Uterus (tissue), 4 donors: ENCODE measurements around the gene SHISA9. TPM values are rescaled to one million over a fixed set of nuclear protein-coding genes. Genes with fewer than 3 reads are reported as not detected.

ENCODE experiments used
- DNase-seq, 2 donors: peaks; one replicate each; pipeline ENCODE4 v3.0.0-alpha.2; 2019 to 2020
- H3K27ac ChIP-seq, 2 donors: fragments of 200-600 bp; sonication (generic); 1 replicate in 1 of 2; 2 replicates in 1 of 2; pipeline ENCODE4 v1.5.1; 2016 to 2018
- H3K27me3 ChIP-seq, 2 donors: fragments of 200-600 bp; sonication (generic); one replicate each; pipeline ENCODE4 v1.5.1; 2018 to 2019; ENCODE audit warnings: control low read depth in 1 of 2
- H3K36me3 ChIP-seq, 2 donors: fragments of 200-600 bp; sonication (generic); one replicate each; pipeline ENCODE4 v1.5.1; 2019; ENCODE audit warnings: control low read depth in 1 of 2
- H3K4me1 ChIP-seq, 2 donors: fragments of 200-600 bp; sonication (generic); one replicate each; pipeline ENCODE4 v1.5.1; 2018 to 2019; ENCODE audit warnings: control low read depth in 1 of 2
- H3K4me3 ChIP-seq, 2 donors: fragments of 200-600 bp; sonication (generic); 1 replicate in 1 of 2; 2 replicates in 1 of 2; pipeline ENCODE4 v1.5.1; 2018 to 2019; ENCODE audit warnings: mild to moderate bottlenecking in 1 of 2
- H3K9me3 ChIP-seq, 2 donors: fragments of 200-600 bp; sonication (generic); one replicate each; pipeline ENCODE4 v1.5.1; 2019; ENCODE audit warnings: control low read depth in 1 of 2
- POLR2A ChIP-seq, 2 donors: fragments of 450-650 bp; IDR thresholded peaks; one replicate each; pipeline ENCODE4 v1.6.1; 2016; ENCODE audit warnings: antibody characterized with exemption in 2 of 2, mild to moderate bottlenecking in 1 of 2, moderate library complexity in 1 of 2
- intact Hi-C: fragments of 100-400 bp; cut with DNase I; formaldehyde crosslinking; loops from one replicate; pipeline ENCODE4 v1.15.1; 2023; ENCODE audit warnings: low total_unique reads
- total RNA-seq, 4 donors: library from RNA; depleted of rRNA in 3 of 4; stranded (reverse); fragments of >200 nt in 3 of 4; gene quantifications; one replicate each; pipeline versions ENCODE4 v1.1.0 to v1.2.4, GENCODE V29; 2014 to 2023
- TF ChIP-seq, protein P1 (sequence below), 4 experiments: fragments of 200-600 bp in 2 of 4; fragments of 450-650 bp in 2 of 4; sonication (generic) in 2 of 4; IDR thresholded peaks; one replicate each; pipeline ENCODE4 v1.5.1; 2016 to 2019; ENCODE audit warnings: antibody characterized with exemption in 4 of 4, mild to moderate bottlenecking in 2 of 4, moderate library complexity in 1 of 4
- donor health status: DM: yes; HTN: yes; CAD: no.

The SHISA9 gene
- total RNA-seq, 4 donors from 2014 or later, result 0.27 TPM; not detected in 3

DNA sequence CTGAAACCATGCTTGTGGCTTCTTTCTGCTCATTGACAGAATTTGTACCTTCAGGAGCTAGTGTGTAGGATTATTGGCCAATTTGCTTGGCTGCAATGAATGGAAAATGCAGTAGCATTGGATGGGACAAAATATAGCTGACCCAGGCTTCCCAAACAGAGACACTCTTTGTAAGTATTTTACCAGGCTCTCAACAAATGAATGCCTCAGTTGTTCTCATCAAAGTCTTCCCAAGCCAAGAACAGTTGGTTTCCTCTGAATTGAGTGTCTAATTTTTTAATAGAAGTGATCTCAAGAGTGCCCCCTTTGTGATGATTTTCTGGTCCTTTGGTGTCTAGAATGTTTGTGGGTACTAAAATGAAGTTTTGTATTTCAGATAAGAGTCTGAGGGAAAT lies 140.9 kb downstream of the SHISA9 start:
- DNase-seq, result no peak
- Histone ChIP-seq H3K4me3 (no peak overlapping the region), H3K4me1 (no peaks in the 10 kb centered on the region), H3K27me3 (no peaks in the 10 kb centered on the region), H3K36me3 (no peaks in the 10 kb centered on the region), H3K9me3 (no peaks in the 10 kb centered on the region), H3K27ac (no peak overlapping the region)
- intact Hi-C loops, result no loop called here
- TF ChIP-seq POLR2A (IDR thresholded peaks at IDR 0.05), result no peak
- TF ChIP-seq, protein P1, sequence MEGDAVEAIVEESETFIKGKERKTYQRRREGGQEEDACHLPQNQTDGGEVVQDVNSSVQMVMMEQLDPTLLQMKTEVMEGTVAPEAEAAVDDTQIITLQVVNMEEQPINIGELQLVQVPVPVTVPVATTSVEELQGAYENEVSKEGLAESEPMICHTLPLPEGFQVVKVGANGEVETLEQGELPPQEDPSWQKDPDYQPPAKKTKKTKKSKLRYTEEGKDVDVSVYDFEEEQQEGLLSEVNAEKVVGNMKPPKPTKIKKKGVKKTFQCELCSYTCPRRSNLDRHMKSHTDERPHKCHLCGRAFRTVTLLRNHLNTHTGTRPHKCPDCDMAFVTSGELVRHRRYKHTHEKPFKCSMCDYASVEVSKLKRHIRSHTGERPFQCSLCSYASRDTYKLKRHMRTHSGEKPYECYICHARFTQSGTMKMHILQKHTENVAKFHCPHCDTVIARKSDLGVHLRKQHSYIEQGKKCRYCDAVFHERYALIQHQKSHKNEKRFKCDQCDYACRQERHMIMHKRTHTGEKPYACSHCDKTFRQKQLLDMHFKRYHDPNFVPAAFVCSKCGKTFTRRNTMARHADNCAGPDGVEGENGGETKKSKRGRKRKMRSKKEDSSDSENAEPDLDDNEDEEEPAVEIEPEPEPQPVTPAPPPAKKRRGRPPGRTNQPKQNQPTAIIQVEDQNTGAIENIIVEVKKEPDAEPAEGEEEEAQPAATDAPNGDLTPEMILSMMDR (IDR thresholded peaks at IDR 0.05), result no peak

DNA sequence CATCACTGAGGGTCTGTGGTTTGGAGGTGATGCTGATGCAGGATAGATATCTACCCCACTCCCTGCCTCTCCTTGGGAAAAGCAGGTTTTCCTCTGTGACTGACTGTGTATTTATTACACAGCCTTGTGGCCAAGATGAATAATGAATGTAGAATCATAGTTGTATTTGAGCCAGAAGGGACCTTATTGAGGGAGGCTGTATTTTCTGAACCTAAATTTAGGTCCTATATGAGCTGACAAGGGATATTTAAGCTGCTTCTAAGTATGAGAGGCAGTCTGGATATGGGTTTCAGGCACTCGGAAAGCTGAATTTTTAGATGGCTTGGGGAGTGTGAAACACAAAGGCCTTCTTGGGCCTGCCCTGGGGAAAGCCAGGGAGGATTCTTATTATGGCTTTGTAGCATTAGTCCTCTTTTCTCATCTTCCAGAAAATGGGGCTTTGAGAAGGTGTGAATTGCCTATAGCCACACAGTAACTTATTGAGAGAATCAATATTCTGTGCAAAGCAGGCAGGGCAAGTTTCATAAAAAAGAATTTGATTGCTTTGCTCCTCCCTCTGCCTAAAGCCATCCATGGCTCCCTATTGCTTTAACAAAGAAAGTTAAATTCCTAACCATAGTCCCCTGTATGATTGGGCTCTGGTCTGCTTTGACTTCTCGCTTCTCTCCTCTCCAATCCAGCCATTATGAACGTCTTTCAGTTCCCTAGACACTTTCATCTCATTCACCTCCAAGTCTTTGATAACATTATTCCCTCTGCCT lies 144.8 kb downstream of the SHISA9 start:
- TF ChIP-seq POLR2A (IDR thresholded peaks at IDR 0.05), result no peak
- TF ChIP-seq, protein P1 (IDR thresholded peaks at IDR 0.05), result no peak
- no peak for DNase-seq
- H3K4me1 ChIP-seq, result no peaks in the 10 kb centered on the region
- H3K36me3 ChIP-seq, result no peaks in the 10 kb centered on the region
- H3K4me3 ChIP-seq, result no peak overlapping the region
- H3K27ac ChIP-seq, result no peak overlapping the region
- H3K27me3 ChIP-seq, result no peaks in the 10 kb centered on the region
- intact Hi-C loops, result no loop called here
- H3K9me3 ChIP-seq, result no peaks in the 10 kb centered on the region

DNA sequence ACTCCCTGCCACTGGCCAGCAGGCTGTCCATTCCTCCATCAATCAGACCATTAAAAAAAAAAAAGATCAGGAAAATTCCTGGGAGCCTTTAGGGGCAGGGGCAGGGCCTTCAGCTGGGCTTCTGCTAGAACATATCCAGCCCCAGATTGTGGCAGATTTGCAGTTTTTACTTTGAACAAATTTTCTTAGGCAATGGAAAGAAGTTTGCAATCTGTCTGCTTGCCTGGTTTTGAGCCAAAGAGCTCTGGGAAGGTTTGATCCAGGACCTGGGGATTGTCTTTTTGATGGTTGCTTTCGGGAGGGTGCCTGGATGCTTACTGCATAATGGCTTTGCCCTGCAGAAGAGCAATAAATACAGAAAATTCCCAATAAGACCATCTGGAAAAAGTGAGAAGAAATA lies 145.9 kb downstream of the SHISA9 start:
- Histone ChIP-seq H3K36me3 (no peaks in the 10 kb centered on the region), H3K4me1 (no peaks in the 10 kb centered on the region), H3K27ac (no peak overlapping the region), H3K27me3 (no peaks in the 10 kb centered on the region), H3K4me3 (no peak overlapping the region), H3K9me3 (no peaks in the 10 kb centered on the region)
- no peak for DNase-seq
- TF ChIP-seq POLR2A (IDR thresholded peaks at IDR 0.05), result no peak
- TF ChIP-seq, protein P1 (IDR thresholded peaks at IDR 0.05), result no peak
- intact Hi-C loops, result no loop called here

DNA sequence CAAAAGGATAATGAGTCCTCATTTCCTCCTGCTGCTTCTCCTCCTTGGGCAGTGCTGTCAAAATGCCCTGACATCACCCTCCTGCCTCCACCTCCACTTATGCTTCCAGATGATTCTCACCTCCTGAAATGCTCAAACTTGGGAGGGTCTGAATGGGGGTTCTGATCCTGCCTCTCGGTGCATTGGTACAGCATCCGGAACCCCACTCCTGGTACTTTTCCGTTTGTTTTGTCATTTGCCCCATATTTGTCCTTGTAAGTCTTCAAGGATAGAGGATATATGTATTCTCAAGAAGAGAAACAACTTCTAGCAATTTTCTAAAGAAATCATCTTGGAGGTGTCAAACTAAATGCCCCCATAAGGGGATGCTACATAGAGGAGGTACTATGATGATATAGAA lies 148.3 kb downstream of the SHISA9 start:
- intact Hi-C loops, result no loop called here
- no peaks in the 10 kb centered on the region for H3K9me3 ChIP-seq
- no peak overlapping the region for H3K27ac ChIP-seq
- TF ChIP-seq POLR2A (IDR thresholded peaks at IDR 0.05), result no peak
- TF ChIP-seq, protein P1 (IDR thresholded peaks at IDR 0.05), result no peak
- H3K4me1 ChIP-seq, result no peaks in the 10 kb centered on the region
- no peaks in the 10 kb centered on the region for H3K27me3 ChIP-seq
- no peak for DNase-seq
- H3K36me3 ChIP-seq, result no peaks in the 10 kb centered on the region
- H3K4me3 ChIP-seq, result no peak overlapping the region

DNA sequence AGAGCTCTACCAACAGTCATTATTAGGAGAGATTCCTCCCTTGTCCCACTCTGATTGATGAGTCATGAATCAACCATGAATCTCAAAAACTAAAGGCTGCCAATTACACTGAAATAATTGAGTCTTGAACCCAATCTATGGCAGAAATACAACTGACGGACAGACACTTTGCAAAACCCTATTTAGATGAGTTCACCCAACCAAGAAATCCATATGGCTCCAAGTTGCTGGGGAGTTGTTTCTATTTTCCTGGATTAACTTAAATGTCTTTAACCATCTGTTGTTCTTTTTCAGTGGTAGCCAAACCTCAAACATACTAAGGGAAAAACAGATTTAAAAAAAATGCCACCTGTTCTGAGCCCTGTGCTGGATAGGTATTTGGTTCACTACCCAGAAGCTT lies 151.0 kb downstream of the SHISA9 start:
- H3K36me3 ChIP-seq, result no peaks in the 10 kb centered on the region
- H3K27me3 ChIP-seq, result no peaks in the 10 kb centered on the region
- H3K4me3 ChIP-seq, result no peak overlapping the region
- H3K4me1 ChIP-seq, result no peaks in the 10 kb centered on the region
- H3K9me3 ChIP-seq, result no peaks in the 10 kb centered on the region
- intact Hi-C loops, result no loop called here
- H3K27ac ChIP-seq, result no peak overlapping the region
- DNase-seq, result no peak
- TF ChIP-seq, protein P1 (IDR thresholded peaks at IDR 0.05), result no peak
- no peak for TF ChIP-seq POLR2A (IDR thresholded peaks at IDR 0.05)
